GM21381 (cell line): Measurements from ENCODE around the gene AKAP8.
"Not testable (repeated sequence)": the region's sequence is repeated elsewhere in the genome, so short reads cannot be mapped to it uniquely, and the experiment has no call there.

ENCODE experiments used
- ATAC-seq: cut with Tn5 transposase; IDR thresholded peaks from one replicate; pipeline ENCODE4 v1.9.1; 2021; ENCODE audit warnings: mild to moderate bottlenecking, moderate library complexity; ENCODE audit not compliant: unreplicated experiment

The AKAP8 gene

DNA sequence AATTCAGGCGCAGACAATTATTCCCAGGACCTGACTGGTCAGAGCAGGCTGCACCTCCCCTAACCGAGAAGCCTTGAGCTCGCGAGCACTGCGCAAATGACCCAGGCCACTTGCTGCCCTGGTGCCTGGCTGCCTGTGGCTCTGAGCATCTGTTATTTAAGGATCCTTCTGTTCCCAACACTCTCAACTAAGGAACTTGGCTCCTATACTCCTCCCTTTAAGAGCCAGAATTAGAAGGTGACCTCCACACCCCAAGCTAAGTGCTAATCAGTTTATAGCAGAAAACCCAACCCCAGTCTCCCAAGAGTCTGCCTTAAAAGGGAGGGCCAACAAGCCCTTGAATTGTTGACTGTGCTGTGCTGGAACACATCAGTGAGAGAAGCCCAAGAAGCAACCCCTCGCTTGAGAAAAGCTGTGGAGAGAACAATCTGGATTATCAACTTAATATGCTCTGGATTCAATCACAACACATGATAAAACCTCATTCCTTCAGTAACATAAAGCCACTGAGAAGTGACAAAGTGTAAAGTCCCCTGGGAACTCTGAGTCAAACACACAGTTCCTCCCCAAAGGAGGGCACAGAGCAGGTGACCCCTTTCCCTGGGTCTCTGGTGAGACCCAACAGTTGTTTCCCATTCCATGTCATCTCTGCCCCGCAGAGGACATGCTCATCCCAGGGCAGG is 24.7 kb upstream of the AKAP8 start:
- ATAC-seq: no peak

DNA sequence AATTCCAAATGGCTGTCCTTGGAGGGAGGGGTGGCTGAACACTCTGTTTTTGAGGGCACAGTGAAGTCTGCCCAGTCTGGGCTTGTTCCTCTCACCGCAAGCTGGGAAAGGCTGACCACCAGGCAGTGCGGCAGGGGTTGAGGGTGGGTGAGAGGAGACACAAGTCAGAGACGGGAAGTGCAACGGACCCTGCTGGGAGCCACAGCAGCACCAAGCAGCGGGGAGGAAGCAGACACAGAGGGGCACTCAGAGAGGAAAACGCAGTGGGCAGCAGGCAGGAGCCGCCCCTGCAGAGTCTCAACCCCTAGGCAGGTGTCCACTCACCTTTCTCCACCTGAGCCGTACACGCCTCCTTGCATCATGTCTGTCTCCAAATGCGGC is 23.6 kb upstream of the AKAP8 start:
- no peak for ATAC-seq

DNA sequence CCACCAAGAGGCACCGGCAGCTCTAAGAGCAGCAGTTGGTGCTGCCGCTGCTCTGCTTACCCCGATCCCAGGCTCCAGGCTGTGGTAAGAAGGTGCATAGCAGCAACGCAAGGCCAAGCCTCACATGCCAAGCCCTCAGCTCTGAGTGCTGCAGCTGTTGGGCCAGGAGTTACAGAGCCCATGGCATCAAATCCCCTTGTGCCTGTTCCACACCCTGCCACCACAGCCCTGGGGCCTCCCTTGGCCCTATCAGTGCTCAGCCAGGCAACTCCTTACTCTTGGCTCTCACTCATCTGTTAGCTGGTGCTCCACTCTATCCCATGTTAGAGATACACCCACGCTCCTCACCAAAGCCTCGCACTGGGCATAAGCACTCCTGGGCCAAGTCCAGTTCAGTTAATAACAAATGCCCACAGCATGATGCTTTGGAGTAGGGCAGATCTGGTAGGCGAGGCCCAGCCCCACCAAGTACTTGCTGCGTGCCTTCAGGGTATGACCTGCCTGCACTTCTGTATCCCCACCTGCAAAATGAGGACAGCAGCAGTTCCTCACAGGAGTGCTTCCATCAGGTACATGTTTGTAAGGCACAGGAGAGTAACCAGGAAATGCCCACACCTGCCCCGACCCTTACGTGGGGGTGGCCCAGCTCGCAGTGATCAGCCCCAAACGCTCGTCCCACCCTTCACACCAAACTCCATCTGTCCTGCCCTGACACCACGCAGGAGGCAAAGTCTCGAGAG is 23.0 kb upstream of the AKAP8 start:
- no peak for ATAC-seq

DNA sequence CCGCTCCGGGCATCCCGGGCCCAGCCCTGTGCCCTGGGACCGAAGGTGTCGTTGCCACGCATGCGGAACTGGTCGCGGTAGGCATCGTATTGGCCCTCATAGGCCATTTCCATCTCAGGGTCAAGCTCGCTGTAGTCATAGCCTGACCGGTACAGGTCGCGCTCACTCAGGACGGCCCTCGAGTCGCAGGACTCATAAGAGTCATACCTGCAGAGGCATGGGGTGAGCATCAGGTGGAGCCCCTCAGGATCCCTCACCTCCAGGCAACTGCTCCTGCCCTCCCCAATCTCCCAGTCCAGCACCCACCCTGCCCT is 21.8 kb upstream of the AKAP8 start:
- no peak for ATAC-seq

DNA sequence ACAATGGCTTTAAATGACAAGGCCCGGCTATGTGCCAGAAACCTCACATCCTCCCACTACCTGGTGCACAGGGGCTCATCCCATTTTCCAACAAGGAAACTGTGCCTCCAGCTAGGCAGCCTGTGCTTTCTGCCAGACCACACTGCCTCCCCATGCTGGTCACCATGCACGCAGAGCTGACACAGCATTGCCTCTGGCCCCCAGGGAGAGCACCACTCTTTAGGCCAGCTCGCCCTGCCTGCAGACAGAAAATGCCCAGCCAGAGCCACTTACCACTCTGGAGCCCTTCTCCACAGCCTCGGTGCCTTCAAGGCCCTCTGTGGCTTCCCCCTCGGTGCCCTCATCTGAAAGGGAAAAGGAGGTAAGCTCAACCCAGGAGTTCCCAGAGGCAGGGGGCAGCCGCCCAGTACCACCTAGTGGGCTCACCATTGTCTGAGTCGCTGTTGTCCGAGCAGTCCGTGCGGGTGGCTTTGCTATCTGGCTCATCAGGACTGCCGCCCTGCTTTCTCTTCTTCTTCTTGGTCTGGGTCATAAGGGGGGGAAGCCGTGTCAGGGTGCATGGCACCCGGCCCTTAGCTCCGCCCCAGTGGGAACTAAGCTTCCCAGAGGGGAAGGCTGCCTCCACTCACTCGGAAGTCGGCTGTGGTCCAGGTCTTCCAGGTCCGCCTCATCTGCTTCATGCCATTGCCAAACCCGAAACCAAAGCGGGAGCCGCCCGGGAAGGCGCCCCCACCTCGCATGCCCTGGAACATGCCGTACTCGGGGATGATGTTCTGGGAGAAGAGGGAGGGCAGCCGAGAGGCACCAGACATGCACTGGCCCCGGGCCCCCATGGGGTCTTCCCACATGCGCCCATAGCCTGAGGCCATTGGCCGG is 21.2 kb upstream of the AKAP8 start:
- ATAC-seq: no peak

DNA sequence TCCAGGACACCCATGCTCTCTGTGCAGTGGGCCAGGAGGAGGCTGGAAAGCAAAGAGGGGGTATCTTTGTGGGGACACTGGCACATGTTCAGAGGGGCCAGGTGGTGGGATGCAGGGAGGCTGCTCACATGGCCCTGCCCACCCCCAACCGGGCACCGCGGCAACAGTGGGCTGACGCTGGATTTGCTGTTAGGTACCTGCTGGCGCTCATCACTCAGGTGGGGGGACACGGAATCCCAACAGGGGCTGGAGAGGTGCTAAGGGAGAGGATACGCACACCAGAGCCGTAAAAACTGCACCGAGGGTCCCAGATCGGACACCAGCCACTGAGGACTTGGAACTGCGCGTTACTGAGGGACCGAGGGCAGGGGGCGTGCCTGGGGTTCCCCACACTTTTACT is 20.0 kb upstream of the AKAP8 start:
- ATAC-seq: no peak

DNA sequence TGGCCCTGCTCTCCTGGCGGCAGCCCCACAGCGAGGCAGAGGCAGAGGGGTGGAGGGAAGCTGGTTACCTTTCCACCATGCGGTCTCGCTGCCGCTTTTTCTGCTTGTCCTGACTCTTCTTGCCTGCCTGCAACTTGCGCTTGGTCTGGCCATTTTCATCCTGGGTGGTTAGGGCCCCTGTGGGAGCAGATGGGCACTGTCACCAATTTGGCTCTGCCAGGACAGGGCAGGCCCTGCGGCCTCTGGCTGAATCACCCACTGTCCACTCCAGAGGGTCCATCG is 19.6 kb upstream of the AKAP8 start:
- ATAC-seq: no peak

DNA sequence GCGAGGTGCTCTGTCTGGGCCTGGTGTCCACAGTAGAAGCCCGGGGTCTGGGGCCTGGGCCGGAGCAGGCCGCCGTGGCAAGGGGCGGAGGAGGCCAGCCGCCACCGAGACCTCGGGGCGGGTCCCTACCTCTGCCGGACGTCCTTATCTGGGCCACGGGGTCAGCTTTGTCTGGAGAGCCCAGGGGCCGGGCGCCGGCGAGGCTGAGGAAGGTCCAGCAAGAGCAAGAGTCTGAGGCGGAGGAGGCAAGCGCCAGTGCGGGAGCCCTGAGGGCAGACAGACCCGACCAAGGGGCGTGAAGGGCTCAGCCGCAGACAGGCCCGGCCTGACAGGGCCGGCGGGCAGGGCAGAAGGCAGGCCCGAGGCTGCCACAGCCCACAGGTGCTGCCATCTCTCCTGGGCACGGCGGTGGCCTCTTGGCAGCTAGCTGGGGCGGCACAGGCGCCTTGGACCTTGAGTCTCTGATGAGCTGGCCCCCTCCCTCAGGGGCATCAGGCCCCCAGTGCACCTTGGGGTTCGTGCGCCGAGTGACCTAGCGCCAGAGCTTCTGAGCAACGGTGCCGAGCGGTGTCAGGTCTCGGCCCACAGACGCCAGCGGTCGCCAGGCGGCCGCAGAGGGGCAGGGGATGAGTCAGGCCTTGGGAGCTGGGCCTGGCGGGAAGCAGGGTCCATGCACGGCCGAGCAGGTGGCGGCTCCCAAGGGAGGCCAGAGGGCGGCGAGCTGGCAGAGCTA is 19.1 kb upstream of the AKAP8 start:
- no peak for ATAC-seq

DNA sequence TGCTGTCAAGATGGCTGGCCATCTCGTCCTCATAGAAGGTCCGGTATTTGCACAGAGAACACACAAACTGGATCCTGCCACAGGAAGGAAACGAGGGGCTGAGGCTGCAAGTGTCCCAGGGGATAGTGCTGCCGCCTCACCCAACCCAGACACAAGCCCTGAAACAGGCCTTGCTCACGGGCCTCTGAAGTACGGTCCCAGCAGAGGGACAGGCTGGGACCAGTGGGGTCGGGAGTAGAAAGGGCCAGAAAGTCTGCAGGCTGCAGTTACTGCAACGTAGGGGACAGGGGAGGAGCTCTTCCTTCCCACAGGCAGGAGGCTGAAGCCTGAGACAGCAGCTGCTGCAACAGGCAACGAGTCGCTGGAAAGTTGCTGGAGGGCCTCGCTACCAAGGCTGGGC is 18.2 kb upstream of the AKAP8 start:
- no peak for ATAC-seq

DNA sequence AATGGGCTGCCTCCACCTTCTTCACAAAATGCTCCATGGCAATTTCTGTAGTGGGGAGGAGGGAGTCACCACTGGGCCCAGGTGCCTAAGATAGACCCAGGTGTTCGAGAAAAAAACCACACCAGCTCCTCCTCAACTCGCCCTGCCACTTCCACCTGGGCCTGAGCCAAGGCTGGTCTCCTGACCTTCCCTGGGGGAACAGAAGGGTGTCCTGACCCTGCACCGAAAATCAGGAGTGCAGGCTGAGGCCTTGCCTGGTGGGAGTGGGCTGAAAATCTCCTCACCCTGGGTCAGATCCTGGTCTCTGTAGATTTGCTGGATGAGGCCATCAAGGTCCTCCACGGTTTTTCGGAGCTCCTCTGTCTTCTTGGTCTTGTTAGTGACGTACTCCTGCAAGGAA is 17.6 kb upstream of the AKAP8 start:
- ATAC-seq: no peak

DNA sequence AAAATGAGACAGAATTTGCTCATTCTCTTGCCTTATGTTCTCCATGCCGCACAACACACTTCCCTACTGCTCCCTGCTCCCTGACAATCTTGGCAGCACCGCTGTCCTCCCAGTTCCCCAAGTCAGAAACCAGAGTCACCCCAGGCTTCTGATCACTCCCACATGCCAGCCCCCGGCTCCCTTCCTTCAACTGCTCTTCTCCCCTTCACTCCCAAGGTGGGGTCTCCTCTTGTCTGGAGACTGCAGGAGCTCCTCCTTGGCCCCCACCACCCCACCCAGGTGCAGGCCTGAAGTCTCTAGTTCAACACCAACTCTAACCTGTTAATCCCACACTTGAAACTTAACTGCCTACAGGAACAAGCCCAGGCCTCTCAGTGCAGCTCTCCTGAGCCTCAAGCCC is 16.8 kb upstream of the AKAP8 start:
- no peak for ATAC-seq

DNA sequence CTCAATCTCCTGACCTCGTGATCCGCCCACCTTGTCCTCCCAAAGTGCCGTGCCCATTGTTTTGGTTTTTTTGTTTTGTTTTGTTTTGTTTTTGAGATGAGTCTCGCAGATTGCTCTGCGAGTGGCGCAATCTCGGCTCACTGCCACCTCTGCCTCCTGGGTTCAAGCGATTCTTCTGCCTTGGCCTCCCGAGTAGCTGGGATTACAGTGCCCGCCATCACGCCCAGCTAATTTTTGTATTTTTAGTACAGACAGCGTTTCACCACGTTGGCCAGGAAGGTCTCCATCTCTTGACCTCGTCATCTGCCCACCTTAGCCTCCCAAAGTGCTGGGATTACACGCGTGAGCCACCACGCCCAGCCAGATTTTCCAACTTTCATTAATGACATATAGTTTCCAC is 15.7 kb upstream of the AKAP8 start:
- not testable (repeated sequence) for ATAC-seq

DNA sequence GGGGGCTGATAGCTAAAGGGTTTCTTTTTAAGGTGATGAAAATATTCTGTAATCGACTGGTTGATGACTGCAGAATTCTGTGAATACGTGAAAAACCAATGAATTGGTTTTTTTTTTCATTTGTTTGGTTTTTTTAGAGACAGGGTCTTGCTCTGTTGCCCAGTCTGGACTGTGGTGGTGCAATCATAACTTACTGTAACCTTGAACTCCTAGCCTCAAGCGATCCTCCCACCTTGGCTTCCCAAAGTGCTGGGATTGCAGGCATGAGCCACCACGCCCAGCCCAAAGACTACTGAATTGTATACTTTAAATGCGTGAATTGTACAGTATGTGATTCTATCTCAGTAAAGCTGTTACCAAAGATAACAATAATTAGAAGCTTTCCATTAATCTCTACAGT is 14.8 kb upstream of the AKAP8 start:
- ATAC-seq: no peak

DNA sequence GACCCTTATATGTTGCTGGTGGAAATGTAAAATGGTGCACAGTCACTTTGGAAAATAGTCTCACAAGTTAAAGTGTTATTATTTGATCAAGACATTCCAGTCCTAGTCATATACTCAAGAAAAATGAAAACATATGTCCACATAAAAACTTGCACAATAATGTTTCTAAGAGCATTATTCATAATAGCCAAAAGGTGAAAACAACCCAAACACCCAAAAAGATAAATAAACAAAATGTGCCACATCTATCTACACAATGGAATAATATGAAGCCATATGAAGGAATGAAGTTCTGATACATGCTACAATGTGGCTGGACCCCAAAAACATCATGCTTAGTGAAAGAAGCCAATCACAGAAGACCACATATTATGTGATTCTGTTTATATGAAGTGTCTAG is 14.4 kb upstream of the AKAP8 start:
- no peak for ATAC-seq

DNA sequence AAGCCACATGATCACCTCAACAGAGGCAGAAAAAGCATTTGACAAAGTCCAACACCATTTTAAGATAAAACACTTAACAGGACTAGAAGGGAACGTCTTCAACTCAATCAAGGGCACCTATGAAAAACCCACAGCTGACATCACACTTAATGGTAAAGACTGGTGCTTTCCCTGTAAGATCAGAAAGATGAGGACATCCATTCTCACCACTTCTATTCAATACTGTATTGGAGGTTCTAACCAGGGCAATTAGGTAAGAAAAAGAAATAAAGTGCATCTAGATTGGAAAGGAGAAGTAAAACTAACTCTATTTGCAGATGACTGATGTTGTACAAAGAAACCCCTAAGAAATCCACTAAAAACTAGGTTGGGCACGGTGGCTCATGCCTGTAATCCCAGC is 11.2 kb upstream of the AKAP8 start:
- no peak for ATAC-seq

DNA sequence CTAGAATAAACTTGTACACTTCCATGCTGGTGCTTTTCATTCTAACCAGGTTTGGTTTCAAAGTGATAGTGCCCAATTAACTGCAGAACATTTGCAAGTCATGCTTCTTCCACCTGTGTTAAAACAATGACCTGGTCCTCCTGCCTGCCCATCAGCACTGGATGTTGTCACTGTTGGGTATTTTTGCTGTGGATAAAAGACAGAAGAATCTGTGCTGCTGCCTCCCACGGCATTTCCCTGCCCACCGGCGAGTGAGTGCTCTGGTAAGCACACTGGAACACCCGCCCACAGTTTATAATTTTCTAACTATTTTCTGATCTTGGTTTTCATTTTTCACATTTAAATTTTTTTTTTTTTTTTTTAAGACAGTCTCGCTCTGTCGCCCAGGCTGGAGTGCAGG is 2.3 kb upstream of the AKAP8 start:
- ATAC-seq: no peak

DNA sequence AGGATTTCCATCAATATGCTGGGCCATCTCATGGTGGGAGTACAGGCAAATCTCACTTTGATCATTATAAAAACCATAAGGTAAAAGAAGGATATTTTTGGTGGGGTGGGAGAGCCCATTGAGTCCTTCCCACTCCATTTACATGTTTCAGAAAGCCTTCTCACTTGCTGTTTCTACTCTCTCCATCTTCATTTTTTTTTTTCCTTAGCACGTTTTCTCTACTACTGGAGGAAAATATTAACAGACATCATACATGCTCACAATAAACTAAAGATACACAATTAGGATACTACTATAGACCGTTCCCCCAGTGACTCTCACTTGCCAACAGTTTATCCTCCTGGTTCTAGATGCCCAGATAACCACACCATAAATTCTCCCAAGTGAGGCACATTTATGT is 1.8 kb upstream of the AKAP8 start:
- ATAC-seq: no peak

DNA sequence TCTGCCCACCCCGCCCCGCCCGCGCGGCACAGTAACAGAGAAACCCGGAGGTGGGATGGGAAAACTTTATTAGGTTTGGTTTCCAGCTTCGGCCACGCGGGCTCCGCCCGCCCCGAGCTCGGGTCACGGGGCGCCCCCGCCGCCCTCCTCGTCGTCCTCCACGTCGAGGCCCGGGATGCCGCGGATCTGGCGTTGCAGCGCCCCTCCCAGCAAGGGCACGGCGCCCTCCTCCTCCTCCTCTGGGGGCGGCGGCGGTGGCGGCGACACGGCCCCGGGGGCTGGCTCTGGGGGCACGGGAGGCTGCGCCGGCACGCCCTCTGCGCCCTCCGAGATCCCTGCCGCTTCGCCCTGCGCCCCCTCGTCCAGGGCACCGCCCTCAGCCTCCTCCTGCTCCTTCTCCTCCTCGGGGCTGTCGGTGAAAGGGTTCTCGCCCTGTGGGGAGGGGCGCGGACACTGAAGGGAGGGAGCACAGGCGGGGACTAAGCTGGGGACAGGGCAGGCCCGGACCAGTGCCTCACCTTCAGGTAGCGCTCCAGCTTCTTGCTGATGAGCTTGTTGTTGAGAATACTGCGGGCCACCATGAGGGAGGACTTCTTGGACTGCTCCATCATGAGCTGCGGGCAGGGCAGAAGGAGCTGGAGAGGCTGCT is 536 bp upstream of the AKAP8 start:
- peak; percentile 13 for ATAC-seq

DNA sequence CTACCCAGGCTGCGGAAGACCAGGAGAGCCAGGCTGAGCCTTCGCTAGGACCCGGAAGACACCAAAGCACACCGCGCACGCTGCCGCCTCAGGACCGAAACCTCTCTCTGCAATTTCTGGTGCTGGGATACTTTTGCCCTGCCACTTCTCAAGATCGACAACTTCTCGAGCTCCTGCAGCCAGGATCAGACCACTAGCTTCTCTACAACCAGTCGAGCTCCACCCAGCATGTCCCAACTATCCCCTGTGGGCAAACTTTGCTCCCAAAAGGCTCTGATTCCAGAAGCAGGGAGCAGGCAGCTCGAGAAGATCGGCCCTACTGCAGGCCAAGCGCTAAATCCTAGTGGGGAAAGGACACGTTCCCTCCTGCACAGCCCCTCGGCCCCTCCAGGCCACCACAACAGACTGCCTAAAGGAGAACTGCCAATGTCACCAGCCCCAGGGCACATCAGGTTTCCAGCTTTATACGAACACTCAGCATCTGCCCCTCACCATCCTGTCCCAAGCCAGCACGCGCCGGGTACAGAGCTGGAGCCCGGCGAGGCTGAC is 979 bp downstream of the AKAP8 start:
- ATAC-seq: no peak

DNA sequence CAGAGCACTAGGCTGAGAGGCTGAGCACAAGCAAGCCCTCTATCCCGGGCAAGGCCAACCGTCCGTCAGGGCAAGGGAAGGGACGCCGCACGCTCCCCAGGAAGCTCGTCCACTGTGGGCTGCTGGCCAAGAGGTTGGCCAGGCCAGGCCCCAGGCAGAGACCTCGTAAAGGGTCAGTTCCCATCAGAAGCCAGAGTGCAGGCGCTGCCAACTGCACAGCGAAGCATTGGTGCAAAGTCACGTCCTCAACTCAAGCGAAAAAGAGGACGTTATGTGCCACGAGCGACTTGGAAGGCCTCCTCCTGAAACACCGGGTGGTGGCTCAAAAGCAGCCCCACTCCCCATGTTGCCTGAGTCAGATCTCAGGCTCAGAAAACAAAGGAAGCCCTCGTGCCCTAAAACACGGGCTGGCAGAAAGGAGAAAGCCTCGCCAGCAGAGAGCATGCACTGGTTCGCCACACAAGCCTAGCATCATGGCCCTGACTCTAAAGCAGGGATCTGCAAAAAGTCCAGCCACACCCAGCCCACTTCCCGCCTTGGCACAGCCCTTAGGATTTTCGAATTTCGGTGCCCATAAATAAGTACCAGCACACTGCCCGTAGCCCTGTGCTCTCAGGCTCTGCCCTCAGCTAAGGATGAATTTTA is 4.7 kb downstream of the AKAP8 start:
- ATAC-seq: no peak
